ENCODE measurements around the gene DOK3. TPM values are rescaled to one million over a fixed set of nuclear protein-coding genes. Genes with fewer than 3 reads are reported as not detected.

DOK3 gene
- total RNA-seq, 1 experiment from 2014 or later = 12.4 TPM

DNA sequence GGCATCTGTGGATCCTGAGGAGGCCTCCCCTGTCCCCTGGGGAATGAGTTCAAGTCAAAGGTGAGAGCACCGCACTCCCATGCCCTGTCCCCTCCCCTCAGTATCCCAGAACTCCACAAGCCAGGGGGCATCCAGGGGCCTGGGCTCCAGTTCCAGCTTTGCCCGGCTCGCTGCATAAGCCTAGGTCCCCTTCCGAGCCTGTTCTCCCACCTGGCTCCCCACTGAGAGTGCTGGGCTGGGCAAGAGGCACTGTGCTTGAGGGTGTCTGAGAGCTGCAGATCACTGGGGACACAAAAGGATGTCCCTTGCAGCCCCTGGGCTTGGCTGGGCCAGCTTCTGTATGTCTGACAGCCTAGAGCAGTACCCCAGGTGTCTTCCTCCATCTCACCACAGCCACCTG, 4.6 kb downstream of the DOK3 start:
- Histone ChIP-seq H3K27me3 (ENCODE audit: control insufficient read depth, insufficient read depth, low read length) (no peaks in the 10 kb centered on the region), H3K4me3 (ENCODE audit: low read depth in 2 of 2, low read length in 2 of 2) (no peak overlapping the region), H3K4me1 (ENCODE audit: control insufficient read depth, insufficient read depth, low read length) (peaks cover 5% of the 10 kb centered on the region), H3K27ac (ENCODE audit: low read length) (no peak overlapping the region), H3K36me3 (ENCODE audit: control insufficient read depth, insufficient read depth, low read length) (no peaks in the 10 kb centered on the region), H3K9me3 (ENCODE audit: control insufficient read depth, insufficient read depth, low read depth, low read length) (no peaks in the 10 kb centered on the region)
- intact Hi-C loops (cut with micrococcal nuclease; ENCODE audit: unreplicated experiment) = no loop called here
- POLR2A ChIA-PET = no interaction called here
- CTCF ChIA-PET = no interaction called here
- BruUV-seq (replicated peaks) = no TSS peak
- in situ Hi-C loops (cut with HindIII; ENCODE audit: low pct_unique_long_range_greater_than_20kb, low sequenced_read_pairs) = no loop called here
- no peak for DNase-seq (ENCODE audit: low read depth, low spot score)
- no peak for ATAC-seq
- TF ChIP-seq TCF7L2 (IDR thresholded peaks at IDR 0.05; ENCODE audit: low read depth, low read length) (no peak), POLR2AphosphoS5 (IDR thresholded peaks at IDR 0.05; ENCODE audit: low read depth, low read length) (no peak), SIN3A (IDR thresholded peaks at IDR 0.05; ENCODE audit: borderline replicate concordance, insufficient read depth, low read depth, low read length) (no peak)
- TF ChIP-seq, protein P1, sequence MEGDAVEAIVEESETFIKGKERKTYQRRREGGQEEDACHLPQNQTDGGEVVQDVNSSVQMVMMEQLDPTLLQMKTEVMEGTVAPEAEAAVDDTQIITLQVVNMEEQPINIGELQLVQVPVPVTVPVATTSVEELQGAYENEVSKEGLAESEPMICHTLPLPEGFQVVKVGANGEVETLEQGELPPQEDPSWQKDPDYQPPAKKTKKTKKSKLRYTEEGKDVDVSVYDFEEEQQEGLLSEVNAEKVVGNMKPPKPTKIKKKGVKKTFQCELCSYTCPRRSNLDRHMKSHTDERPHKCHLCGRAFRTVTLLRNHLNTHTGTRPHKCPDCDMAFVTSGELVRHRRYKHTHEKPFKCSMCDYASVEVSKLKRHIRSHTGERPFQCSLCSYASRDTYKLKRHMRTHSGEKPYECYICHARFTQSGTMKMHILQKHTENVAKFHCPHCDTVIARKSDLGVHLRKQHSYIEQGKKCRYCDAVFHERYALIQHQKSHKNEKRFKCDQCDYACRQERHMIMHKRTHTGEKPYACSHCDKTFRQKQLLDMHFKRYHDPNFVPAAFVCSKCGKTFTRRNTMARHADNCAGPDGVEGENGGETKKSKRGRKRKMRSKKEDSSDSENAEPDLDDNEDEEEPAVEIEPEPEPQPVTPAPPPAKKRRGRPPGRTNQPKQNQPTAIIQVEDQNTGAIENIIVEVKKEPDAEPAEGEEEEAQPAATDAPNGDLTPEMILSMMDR (IDR thresholded peaks at IDR 0.05) = no peak
- TF ChIP-seq, protein P2, sequence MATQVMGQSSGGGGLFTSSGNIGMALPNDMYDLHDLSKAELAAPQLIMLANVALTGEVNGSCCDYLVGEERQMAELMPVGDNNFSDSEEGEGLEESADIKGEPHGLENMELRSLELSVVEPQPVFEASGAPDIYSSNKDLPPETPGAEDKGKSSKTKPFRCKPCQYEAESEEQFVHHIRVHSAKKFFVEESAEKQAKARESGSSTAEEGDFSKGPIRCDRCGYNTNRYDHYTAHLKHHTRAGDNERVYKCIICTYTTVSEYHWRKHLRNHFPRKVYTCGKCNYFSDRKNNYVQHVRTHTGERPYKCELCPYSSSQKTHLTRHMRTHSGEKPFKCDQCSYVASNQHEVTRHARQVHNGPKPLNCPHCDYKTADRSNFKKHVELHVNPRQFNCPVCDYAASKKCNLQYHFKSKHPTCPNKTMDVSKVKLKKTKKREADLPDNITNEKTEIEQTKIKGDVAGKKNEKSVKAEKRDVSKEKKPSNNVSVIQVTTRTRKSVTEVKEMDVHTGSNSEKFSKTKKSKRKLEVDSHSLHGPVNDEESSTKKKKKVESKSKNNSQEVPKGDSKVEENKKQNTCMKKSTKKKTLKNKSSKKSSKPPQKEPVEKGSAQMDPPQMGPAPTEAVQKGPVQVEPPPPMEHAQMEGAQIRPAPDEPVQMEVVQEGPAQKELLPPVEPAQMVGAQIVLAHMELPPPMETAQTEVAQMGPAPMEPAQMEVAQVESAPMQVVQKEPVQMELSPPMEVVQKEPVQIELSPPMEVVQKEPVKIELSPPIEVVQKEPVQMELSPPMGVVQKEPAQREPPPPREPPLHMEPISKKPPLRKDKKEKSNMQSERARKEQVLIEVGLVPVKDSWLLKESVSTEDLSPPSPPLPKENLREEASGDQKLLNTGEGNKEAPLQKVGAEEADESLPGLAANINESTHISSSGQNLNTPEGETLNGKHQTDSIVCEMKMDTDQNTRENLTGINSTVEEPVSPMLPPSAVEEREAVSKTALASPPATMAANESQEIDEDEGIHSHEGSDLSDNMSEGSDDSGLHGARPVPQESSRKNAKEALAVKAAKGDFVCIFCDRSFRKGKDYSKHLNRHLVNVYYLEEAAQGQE (IDR thresholded peaks at IDR 0.05; ENCODE audit: insufficient read depth in 1 of 2, low read depth in 2 of 2, low read length in 1 of 2) = no peak

DNA sequence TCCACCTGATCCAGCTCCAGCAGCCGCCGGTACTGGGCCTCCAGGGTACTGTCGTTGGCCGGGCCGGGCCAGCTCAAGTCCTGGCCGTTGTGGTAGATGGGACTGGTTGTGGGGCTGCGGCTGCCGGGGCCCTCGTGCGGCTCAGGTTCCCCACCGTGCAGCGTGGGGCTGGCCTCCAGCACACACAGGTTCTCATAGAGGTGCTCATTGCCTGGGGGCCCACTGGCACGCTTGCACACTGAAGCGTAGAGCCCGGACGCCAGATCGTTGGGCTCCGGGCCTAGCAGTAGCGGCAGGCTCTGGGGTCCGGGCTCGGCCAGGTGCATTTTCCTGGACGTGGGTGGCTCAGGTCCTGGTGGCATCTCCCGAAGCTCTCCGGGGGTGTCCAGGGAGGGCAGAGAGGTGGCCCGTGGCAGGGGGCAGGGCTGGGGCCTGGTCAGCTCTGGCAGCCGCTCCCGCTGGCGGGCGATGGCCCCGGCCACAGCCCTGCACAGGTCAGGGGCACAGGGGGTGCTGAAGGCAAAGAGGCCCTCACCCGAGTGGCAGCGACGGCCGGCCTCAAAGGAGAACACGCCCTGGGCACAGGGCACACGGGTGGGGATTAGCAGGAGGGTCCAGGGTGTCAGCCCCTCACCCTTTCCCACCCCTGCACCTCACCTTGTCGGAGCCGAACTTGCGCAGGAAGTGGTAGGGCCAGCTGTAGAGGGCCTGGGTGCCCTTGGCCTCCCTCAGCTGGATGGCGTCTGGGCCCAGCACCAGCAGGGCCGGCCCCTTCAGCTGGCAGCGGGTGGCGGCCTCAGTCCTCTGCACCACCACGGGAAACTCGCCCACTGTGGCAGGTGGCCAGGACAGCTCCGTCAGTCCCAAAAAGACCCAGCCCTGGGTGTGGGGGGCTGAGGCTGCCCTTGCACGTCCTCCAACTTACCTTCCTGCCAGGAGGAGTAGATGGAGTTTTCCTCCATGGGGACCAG, 5.3 kb downstream of the DOK3 start:
- TF ChIP-seq SIN3A (IDR thresholded peaks at IDR 0.05; ENCODE audit: borderline replicate concordance, insufficient read depth, low read depth, low read length) (no peak), POLR2AphosphoS5 (IDR thresholded peaks at IDR 0.05; ENCODE audit: low read depth, low read length) (no peak), TCF7L2 (IDR thresholded peaks at IDR 0.05; ENCODE audit: low read depth, low read length) (no peak)
- TF ChIP-seq, protein P1 (IDR thresholded peaks at IDR 0.05) = no peak
- TF ChIP-seq, protein P2 (IDR thresholded peaks at IDR 0.05; ENCODE audit: insufficient read depth in 1 of 2, low read depth in 2 of 2, low read length in 1 of 2) = no peak
- no peak for ATAC-seq
- in situ Hi-C loops (cut with HindIII; ENCODE audit: low pct_unique_long_range_greater_than_20kb, low sequenced_read_pairs) (no loop called here), intact Hi-C loops (cut with micrococcal nuclease; ENCODE audit: unreplicated experiment) (no loop called here)
- no peak overlapping the region for H3K27ac ChIP-seq (ENCODE audit: low read length)
- H3K27me3 ChIP-seq (ENCODE audit: control insufficient read depth, insufficient read depth, low read length) = no peaks in the 10 kb centered on the region
- no peak for DNase-seq (ENCODE audit: low read depth, low spot score)
- no peak overlapping the region for H3K4me3 ChIP-seq (ENCODE audit: low read depth in 2 of 2, low read length in 2 of 2)
- BruUV-seq (replicated peaks) = no TSS peak
- H3K4me1 ChIP-seq (ENCODE audit: control insufficient read depth, insufficient read depth, low read length) = peaks cover 3% of the 10 kb centered on the region; the same call in 1 of the 2 replicates
- no peaks in the 10 kb centered on the region for H3K9me3 ChIP-seq (ENCODE audit: control insufficient read depth, insufficient read depth, low read depth, low read length)
- POLR2A ChIA-PET = no interaction called here
- no peaks in the 10 kb centered on the region for H3K36me3 ChIP-seq (ENCODE audit: control insufficient read depth, insufficient read depth, low read length)
- CTCF ChIA-PET = no interaction called here
